ENCODE measurements around the gene BEND5.

GRCh38 chr1:48726557-48727215 lies 50.0 kb downstream of the BEND5 start:
- TF ChIP-seq ZNF639 (CRISPR knock-in tag; conservative IDR thresholded peaks at IDR 0.05), result no peak
- TF ChIP-seq GRHL1 (CRISPR knock-in tag; conservative IDR thresholded peaks at IDR 0.05), result no peak
- no peak for TF ChIP-seq CTCF (CRISPR knock-in tag; IDR thresholded peaks at IDR 0.05)
- no peak for TF ChIP-seq PITX1 (CRISPR knock-in tag; IDR thresholded peaks at IDR 0.05)

Measured in HepG2 (cell line).